Parathyroid adenoma (tissue), 2 donors: ENCODE data around the gene LBX1.

Experiments
- H2AFZ ChIP-seq: fragments of 300-600 bp; sonication (generic); one replicate; pipeline ENCODE4 v1.7.0; 2017; ENCODE audit warnings: antibody characterized with exemption, mild to moderate bottlenecking
- H3K27ac ChIP-seq: fragments of 300-600 bp; sonication (generic); one replicate; pipeline ENCODE4 v1.7.0; 2017
- H3K27me3 ChIP-seq: fragments of 300-600 bp; sonication (generic); one replicate; pipeline ENCODE4 v1.7.0; 2017; ENCODE audit warnings: low read length; ENCODE audit not compliant: control insufficient read depth, insufficient read depth
- H3K36me3 ChIP-seq: fragments of 300-600 bp; sonication (generic); one replicate; pipeline ENCODE4 v1.7.0; 2017; ENCODE audit warnings: low read length; ENCODE audit not compliant: control insufficient read depth, insufficient read depth
- H3K4me1 ChIP-seq: fragments of 300-600 bp; sonication (generic); one replicate; pipeline ENCODE4 v1.7.0; 2017; ENCODE audit warnings: control low read depth
- H3K4me2 ChIP-seq: fragments of 300-600 bp; sonication (generic); one replicate; pipeline ENCODE4 v1.7.0; 2017; ENCODE audit warnings: low read length
- H3K4me3 ChIP-seq: fragments of 300-600 bp; sonication (generic); one replicate; pipeline ENCODE4 v1.7.0; 2017; ENCODE audit warnings: low read depth, low read length
- H3K79me2 ChIP-seq: fragments of 300-600 bp; sonication (generic); one replicate; pipeline ENCODE4 v1.7.0; 2017; ENCODE audit warnings: control low read depth
- H3K9ac ChIP-seq: fragments of 300-600 bp; sonication (generic); one replicate; pipeline ENCODE4 v1.7.0; 2017; ENCODE audit warnings: mild to moderate bottlenecking
- H3K9me3 ChIP-seq: fragments of 300-600 bp; sonication (generic); one replicate; pipeline ENCODE4 v1.7.0; 2017; ENCODE audit warnings: low read length; ENCODE audit not compliant: control insufficient read depth
- CTCF ChIP-seq: fragments of 300-600 bp; sonication (generic); IDR thresholded peaks from one replicate; pipeline ENCODE4 v1.7.0; 2017; ENCODE audit warnings: antibody characterized with exemption, mild to moderate bottlenecking
- donor health status: primary hyperparathyroidism.

The LBX1 gene

GRCh38 chr10:101195921-101196320, 33.3 kb downstream of the LBX1 start:
- no peak overlapping the region for H3K4me3 ChIP-seq
- no peak overlapping the region for H3K4me2 ChIP-seq
- H2AFZ ChIP-seq = no peak overlapping the region
- no peaks in the 10 kb centered on the region for H3K79me2 ChIP-seq
- no peaks in the 10 kb centered on the region for H3K4me1 ChIP-seq
- H3K9ac ChIP-seq = no peak overlapping the region
- no peaks in the 10 kb centered on the region for H3K9me3 ChIP-seq
- TF ChIP-seq CTCF = no peak
- H3K36me3 ChIP-seq = no peaks in the 10 kb centered on the region
- H3K27me3 ChIP-seq = no peaks in the 10 kb centered on the region
- no peak overlapping the region for H3K27ac ChIP-seq

- Histone ChIP-seq H3K9me3 (no peaks in the 10 kb centered on the region), H3K79me2 (no peaks in the 10 kb centered on the region), H3K9ac (no peak overlapping the region), H3K27me3 (no peaks in the 10 kb centered on the region), H2AFZ (no peak overlapping the region), H3K36me3 (no peaks in the 10 kb centered on the region), H3K4me1 (no peaks in the 10 kb centered on the region), H3K4me3 (no peak overlapping the region), H3K4me2 (no peak overlapping the region), H3K27ac (no peak overlapping the region)
- no peak for TF ChIP-seq CTCF
Observed at GRCh38 chr10:101189461-101190401, 39.5 kb downstream of the LBX1 start.

GRCh38 chr10:101188942-101189341, 40.3 kb downstream of the LBX1 start:
- Histone ChIP-seq H3K79me2 (no peaks in the 10 kb centered on the region), H3K27me3 (no peaks in the 10 kb centered on the region), H3K27ac (no peak overlapping the region)

GRCh38 chr10:101183458-101184183, 45.6 kb downstream of the LBX1 start:
- H3K79me2 ChIP-seq = no peaks in the 10 kb centered on the region
- H3K9me3 ChIP-seq = no peaks in the 10 kb centered on the region
- no peaks in the 10 kb centered on the region for H3K27me3 ChIP-seq
- H3K4me2 ChIP-seq = no peak overlapping the region
- no peak overlapping the region for H3K27ac ChIP-seq
- no peak overlapping the region for H3K4me3 ChIP-seq
- H3K36me3 ChIP-seq = no peaks in the 10 kb centered on the region
- no peaks in the 10 kb centered on the region for H3K4me1 ChIP-seq
- no peak overlapping the region for H2AFZ ChIP-seq
- no peak overlapping the region for H3K9ac ChIP-seq
- TF ChIP-seq CTCF = no peak

More at GRCh38 chr10:101188942-101189341, 40.3 kb downstream of the LBX1 start:
- H3K4me3 ChIP-seq = no peak overlapping the region
- TF ChIP-seq CTCF = no peak
- H2AFZ ChIP-seq = no peak overlapping the region
- no peaks in the 10 kb centered on the region for H3K9me3 ChIP-seq
- H3K4me2 ChIP-seq = no peak overlapping the region
- H3K4me1 ChIP-seq = no peaks in the 10 kb centered on the region
- H3K9ac ChIP-seq = no peak overlapping the region
- no peaks in the 10 kb centered on the region for H3K36me3 ChIP-seq
